HepG2 (cell line): ENCODE data around the gene MYO5B. TPM values are rescaled to one million over a fixed set of nuclear protein-coding genes. Genes with fewer than 3 reads are reported as not detected.

Experiments used
- ATAC-seq: fragments of 200-7000 bp; cut with Tn5 transposase; 3 replicates; pipeline ENCODE4 v1.9.1; 2020; ENCODE audit warnings: mild to moderate bottlenecking, moderate library complexity
- BruUV-seq: library from RNA; stranded (reverse); fragments of 400-500 nt; replicated peaks from 2 replicates; lab custom pipeline; 2021; lab: Mats Ljungman, UMichigan
- CTCF ChIA-PET: fragments of 300-600 bp; formaldehyde crosslinking; extraction: SDS; loops from one replicate; lab custom pipeline; 2021; ENCODE audit warnings: low total read pairs, inconsistent platforms, low intra/inter-chr PET ratio; lab: Yijun Ruan, JAX
- POLR2A ChIA-PET: fragments of 350-600 bp; sonication (Branson Sonifier 250); formaldehyde crosslinking; loops from one replicate; lab custom pipeline; 2020; ENCODE audit warnings: antibody characterized with exemption, inconsistent platforms; lab: Yijun Ruan, JAX
- DNase-seq: peaks from one replicate; pipeline ENCODE4 v3.0.0-alpha.2; 2015; ENCODE audit warnings: low spot score
- FAIRE-seq: peaks from 3 replicates; lab custom pipeline; 2011; peaks lifted over from hg19 to GRCh38; lab: Jason Lieb, UNC
- H2AFZ ChIP-seq: one replicate; pipeline ENCODE4 v1.6.1; 2011; ENCODE audit warnings: low read length, inconsistent platforms
- H3K27ac ChIP-seq: fragments of 300-600 bp; 3 replicates; pipeline ENCODE4 v1.8.0; 2011; ENCODE audit warnings: mixed run types, mild to moderate bottlenecking, mixed read lengths, low read length, inconsistent platforms; ENCODE audit not compliant: insufficient read depth; ENCODE audit errors: extremely low read length
- H3K27me3 ChIP-seq, 2 experiments: fragments of 200-600 bp in 1 of 2; 2 replicates in 1 of 2; 3 replicates in 1 of 2; pipeline versions ENCODE4 v1.6.0 to v1.8.0; 2011; ENCODE audit warnings: low read length in 2 of 2, mild to moderate bottlenecking in 2 of 2, moderate library complexity in 2 of 2, inconsistent platforms in 1 of 2; ENCODE audit not compliant: insufficient read depth in 2 of 2, control insufficient read depth in 1 of 2
- H3K36me3 ChIP-seq, 2 experiments: fragments of 200-600 bp in 1 of 2; replicated peaks in 1 of 2; 2 replicates in 1 of 2; 3 replicates in 1 of 2; pipeline versions ENCODE4 v1.5.1 to v1.8.0; 2011; ENCODE audit warnings: low read length in 2 of 2, inconsistent platforms in 1 of 2; ENCODE audit not compliant: insufficient read depth in 2 of 2, control insufficient read depth in 1 of 2
- H3K4me1 ChIP-seq: 2 replicates; pipeline ENCODE4 v1.5.1; 2012; ENCODE audit warnings: low read length, inconsistent platforms; ENCODE audit not compliant: insufficient read depth
- H3K4me2 ChIP-seq: 2 replicates; pipeline ENCODE4 v1.6.0; 2011; ENCODE audit warnings: low read depth, low read length, inconsistent platforms
- H3K4me3 ChIP-seq, 3 experiments: fragments of 200-600 bp in 1 of 3; sonication (generic), shearing (Covaris generic) in 1 of 3; replicated peaks in 1 of 3; 2 replicates each; pipeline ENCODE4 v1.5.1; 2011 to 2016; ENCODE audit warnings: low read length in 3 of 3, inconsistent platforms in 2 of 3, low read depth in 2 of 3, mild to moderate bottlenecking in 2 of 3, control low read depth in 1 of 3, mixed read lengths in 1 of 3; ENCODE audit not compliant: insufficient read depth in 1 of 3
- H3K79me2 ChIP-seq: one replicate; pipeline ENCODE4 v1.6.1; 2011; ENCODE audit warnings: low read length, inconsistent platforms; ENCODE audit not compliant: insufficient read depth
- H3K9ac ChIP-seq: 2 replicates; pipeline ENCODE4 v1.6.0; 2011; ENCODE audit warnings: mild to moderate bottlenecking, low read depth, low read length, inconsistent platforms; ENCODE audit not compliant: insufficient read depth
- H3K9me3 ChIP-seq: 2 replicates; pipeline ENCODE4 v1.5.1; 2012; ENCODE audit warnings: mild to moderate bottlenecking, low read length
- H4K20me1 ChIP-seq: 2 replicates; pipeline ENCODE4 v1.6.0; 2011; ENCODE audit warnings: inconsistent platforms, mild to moderate bottlenecking, low read length, moderate library complexity; ENCODE audit not compliant: insufficient read depth
- AGO2 ChIP-seq: fragments of 200-400 bp; formaldehyde crosslinking; optimal IDR thresholded peaks from 2 replicates; pipeline ENCODE3; 2017; ENCODE audit warnings: mild to moderate bottlenecking, low read depth, low read length, moderate library complexity
- CBX5 ChIP-seq: sonication (generic); formaldehyde crosslinking; IDR thresholded peaks from 2 replicates; pipeline ENCODE4 v1.4.0; 2020; ENCODE audit warnings: missing genetic modification reagents, borderline replicate concordance
- CREM ChIP-seq, 2 experiments: sonication (generic) in 1 of 2; formaldehyde crosslinking in 1 of 2; IDR thresholded peaks; 2 replicates each; pipeline versions ENCODE4 v1.4.0 to v1.6.1; 2016 to 2020; ENCODE audit warnings: antibody characterized with exemption in 1 of 2, mild to moderate bottlenecking in 1 of 2, missing genetic modification reagents in 1 of 2
- EZH2 ChIP-seq: conservative IDR thresholded peaks from 2 replicates; pipeline ENCODE4 v1.6.1; 2012; ENCODE audit warnings: mild to moderate bottlenecking, low read depth, low read length, moderate library complexity
- MAFK ChIP-seq, 2 experiments: IDR thresholded peaks in 1 of 2; conservative IDR thresholded peaks in 1 of 2; 2 replicates each; pipeline ENCODE4 v1.6.1; 2011; ENCODE audit warnings: improper control_type of control experiment in 2 of 2, low read length in 2 of 2
- MTA3 ChIP-seq: sonication (generic); formaldehyde crosslinking; IDR thresholded peaks from 2 replicates; pipeline ENCODE4 v1.4.0; 2020; ENCODE audit warnings: missing genetic modification reagents
- NFYB ChIP-seq: sonication (generic); formaldehyde crosslinking; IDR thresholded peaks from 2 replicates; pipeline ENCODE4 v1.4.0; 2020; ENCODE audit warnings: missing genetic modification reagents
- TBX2 ChIP-seq: sonication (generic); formaldehyde crosslinking; IDR thresholded peaks from 2 replicates; pipeline ENCODE4 v1.5.0; 2020; ENCODE audit warnings: missing genetic modification reagents, mild to moderate bottlenecking, borderline replicate concordance
- ZNF317 ChIP-seq: sonication (generic); formaldehyde crosslinking; IDR thresholded peaks from 2 replicates; pipeline ENCODE4 v1.5.0; 2020; ENCODE audit warnings: mild to moderate bottlenecking, missing genetic modification reagents
- ZNF550 ChIP-seq: sonication (generic); formaldehyde crosslinking; IDR thresholded peaks from 2 replicates; pipeline ENCODE4 v1.4.0; 2020; ENCODE audit warnings: mild to moderate bottlenecking, missing genetic modification reagents, borderline replicate concordance
- ZNF678 ChIP-seq: sonication (generic); formaldehyde crosslinking; IDR thresholded peaks from 2 replicates; pipeline ENCODE4 v1.4.0; 2020; ENCODE audit warnings: mild to moderate bottlenecking, missing genetic modification reagents
- ZNF746 ChIP-seq: sonication (generic); formaldehyde crosslinking; IDR thresholded peaks from 2 replicates; pipeline ENCODE4 v1.8.0; 2022; ENCODE audit warnings: mild to moderate bottlenecking, missing genetic modification reagents
- ZSCAN29 ChIP-seq: sonication (generic); formaldehyde crosslinking; conservative IDR thresholded peaks from 2 replicates; pipeline ENCODE4 v1.4.0; 2020; ENCODE audit warnings: mild to moderate bottlenecking, missing genetic modification reagents
- in situ Hi-C: cut with HindIII; loops from 2 replicates; pipeline ENCODE4 v1.10.0; 2017; ENCODE audit warnings: low pct_unique_long_range_greater_than_20kb; ENCODE audit not compliant: extremely low pct_ligation_motif_present
- intact Hi-C: fragments of 100-400 bp; cut with micrococcal nuclease; formaldehyde crosslinking; loops from one replicate; pipeline ENCODE4 v1.10.0; 2022; ENCODE audit not compliant: unreplicated experiment
- polyA plus RNA-seq, 8 experiments: library from polyadenylated mRNA; depleted of rRNA in 3 of 8; stranded (reverse) in 7 of 8; unstranded in 1 of 8; fragments of >200 nt; fragmentation: Illumina TruSeq in 4 of 8; extraction: Trizol in 4 of 8; gene quantifications; 2 replicates each; pipeline versions ENCODE4 v1.2.1 to v1.2.3, GENCODE V29; 2011 to 2016; ENCODE audit warnings: low read depth in 4 of 8, missing spikeins in 1 of 8, mixed read lengths in 1 of 8; ENCODE audit not compliant: insufficient read depth in 1 of 8
- total RNA-seq, 5 experiments: library from RNA; depleted of rRNA; stranded (reverse); fragments of >200 nt; fragmentation: Illumina TruSeq; extraction: Trizol; gene quantifications; 2 replicates each; pipeline ENCODE4 v1.2.3, GENCODE V29; 2016; ENCODE audit warnings: low read depth in 1 of 5
- TF ChIP-seq, protein P1 (sequence below): sonication (generic); formaldehyde crosslinking; conservative IDR thresholded peaks from 2 replicates; pipeline ENCODE4 v1.5.0; 2020; ENCODE audit warnings: missing genetic modification reagents
- TF ChIP-seq, protein P2 (sequence below): sonication (generic); formaldehyde crosslinking; IDR thresholded peaks from 2 replicates; pipeline ENCODE4 v1.4.0; 2020; ENCODE audit warnings: mild to moderate bottlenecking, missing genetic modification reagents
- TF ChIP-seq, protein P3 (sequence below): sonication (generic); formaldehyde crosslinking; conservative IDR thresholded peaks from 2 replicates; pipeline ENCODE4 v1.4.0; 2020; ENCODE audit warnings: missing genetic modification reagents
- TF ChIP-seq, protein P4 (sequence below): sonication (generic); formaldehyde crosslinking; IDR thresholded peaks from 2 replicates; pipeline ENCODE4 v1.4.0; 2020; ENCODE audit warnings: missing genetic modification reagents
- TF ChIP-seq, protein P5 (sequence below): sonication (generic); formaldehyde crosslinking; IDR thresholded peaks from 2 replicates; pipeline ENCODE4 v1.4.0; 2020; ENCODE audit warnings: missing genetic modification reagents, low read depth, mild to moderate bottlenecking, borderline replicate concordance

MYO5B gene
- total and polyA plus RNA-seq, 2 of the 13 experiments (the other 11 are each of a cell fraction or from before 2014, with no cell fraction given): 13.1 to 24.0 TPM

DNA sequence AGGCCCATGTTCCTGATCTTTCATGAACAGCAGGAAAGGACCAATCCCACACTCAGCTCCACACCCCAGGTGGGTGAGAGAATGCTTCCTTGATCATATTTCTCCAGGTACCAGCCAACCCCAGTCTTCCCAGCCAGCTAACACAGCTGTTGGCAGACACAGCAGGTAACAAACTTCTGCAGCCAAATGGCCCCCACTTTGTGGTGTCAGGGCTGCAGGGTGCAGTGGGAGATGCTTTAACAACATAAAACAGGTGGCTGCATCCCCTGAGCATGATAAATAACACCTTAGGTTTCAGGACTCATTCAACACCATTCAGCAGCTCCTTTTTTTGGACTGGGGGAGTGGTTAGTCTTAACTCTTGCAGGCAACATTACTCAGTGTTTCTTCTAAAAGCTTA lies 304.9 kb downstream of the MYO5B start:
- Histone ChIP-seq H2AFZ (no peak overlapping the region), H3K27ac (no peak overlapping the region), H3K4me2 (no peak overlapping the region), H3K4me3 (no peak overlapping the region), H3K36me3 (peaks cover 1 to 8% of the 10 kb centered on the region in 2 experiments; a peak in 1 of 5 replicates), H4K20me1 (no peaks in the 10 kb centered on the region), H3K79me2 (no peaks in the 10 kb centered on the region), H3K4me1 (peaks cover 10% of the 10 kb centered on the region; the same call in 1 of the 2 replicates), H3K9ac (no peak overlapping the region), H3K9me3 (no peaks in the 10 kb centered on the region), H3K27me3 (no peaks in the 10 kb centered on the region)
- TF ChIP-seq NFYB (CRISPR knock-in tag) (no peak), EZH2 (no peak), TBX2 (CRISPR knock-in tag) (no peak), CREM (IDR thresholded peaks at IDR 0.05) (no peak), CREM (CRISPR knock-in tag; IDR thresholded peaks at IDR 0.05) (no peak), MAFK (conservative IDR thresholded peaks at IDR 0.05 in 1 of 2, IDR thresholded peaks at IDR 0.05 in 1 of 2; ENCODE audit: low read length in 2 of 2) (no peak), ZNF550 (CRISPR knock-in tag) (no peak), ZNF746 (no peak), ZSCAN29 (CRISPR knock-in tag) (no peak), CBX5 (CRISPR knock-in tag) (no peak), ZNF317 (CRISPR knock-in tag) (no peak), AGO2 (no peak), ZNF678 (CRISPR knock-in tag) (no peak), MTA3 (CRISPR knock-in tag) (no peak)
- TF ChIP-seq, protein P1, sequence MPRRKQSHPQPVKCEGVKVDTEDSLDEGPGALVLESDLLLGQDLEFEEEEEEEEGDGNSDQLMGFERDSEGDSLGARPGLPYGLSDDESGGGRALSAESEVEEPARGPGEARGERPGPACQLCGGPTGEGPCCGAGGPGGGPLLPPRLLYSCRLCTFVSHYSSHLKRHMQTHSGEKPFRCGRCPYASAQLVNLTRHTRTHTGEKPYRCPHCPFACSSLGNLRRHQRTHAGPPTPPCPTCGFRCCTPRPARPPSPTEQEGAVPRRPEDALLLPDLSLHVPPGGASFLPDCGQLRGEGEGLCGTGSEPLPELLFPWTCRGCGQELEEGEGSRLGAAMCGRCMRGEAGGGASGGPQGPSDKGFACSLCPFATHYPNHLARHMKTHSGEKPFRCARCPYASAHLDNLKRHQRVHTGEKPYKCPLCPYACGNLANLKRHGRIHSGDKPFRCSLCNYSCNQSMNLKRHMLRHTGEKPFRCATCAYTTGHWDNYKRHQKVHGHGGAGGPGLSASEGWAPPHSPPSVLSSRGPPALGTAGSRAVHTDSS: no peak
- TF ChIP-seq, protein P2, sequence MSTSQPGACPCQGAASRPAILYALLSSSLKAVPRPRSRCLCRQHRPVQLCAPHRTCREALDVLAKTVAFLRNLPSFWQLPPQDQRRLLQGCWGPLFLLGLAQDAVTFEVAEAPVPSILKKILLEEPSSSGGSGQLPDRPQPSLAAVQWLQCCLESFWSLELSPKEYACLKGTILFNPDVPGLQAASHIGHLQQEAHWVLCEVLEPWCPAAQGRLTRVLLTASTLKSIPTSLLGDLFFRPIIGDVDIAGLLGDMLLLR (CRISPR knock-in tag): no peak
- TF ChIP-seq, protein P3, sequence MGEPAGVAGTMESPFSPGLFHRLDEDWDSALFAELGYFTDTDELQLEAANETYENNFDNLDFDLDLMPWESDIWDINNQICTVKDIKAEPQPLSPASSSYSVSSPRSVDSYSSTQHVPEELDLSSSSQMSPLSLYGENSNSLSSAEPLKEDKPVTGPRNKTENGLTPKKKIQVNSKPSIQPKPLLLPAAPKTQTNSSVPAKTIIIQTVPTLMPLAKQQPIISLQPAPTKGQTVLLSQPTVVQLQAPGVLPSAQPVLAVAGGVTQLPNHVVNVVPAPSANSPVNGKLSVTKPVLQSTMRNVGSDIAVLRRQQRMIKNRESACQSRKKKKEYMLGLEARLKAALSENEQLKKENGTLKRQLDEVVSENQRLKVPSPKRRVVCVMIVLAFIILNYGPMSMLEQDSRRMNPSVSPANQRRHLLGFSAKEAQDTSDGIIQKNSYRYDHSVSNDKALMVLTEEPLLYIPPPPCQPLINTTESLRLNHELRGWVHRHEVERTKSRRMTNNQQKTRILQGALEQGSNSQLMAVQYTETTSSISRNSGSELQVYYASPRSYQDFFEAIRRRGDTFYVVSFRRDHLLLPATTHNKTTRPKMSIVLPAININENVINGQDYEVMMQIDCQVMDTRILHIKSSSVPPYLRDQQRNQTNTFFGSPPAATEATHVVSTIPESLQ (CRISPR knock-in tag): no peak
- TF ChIP-seq, protein P4, sequence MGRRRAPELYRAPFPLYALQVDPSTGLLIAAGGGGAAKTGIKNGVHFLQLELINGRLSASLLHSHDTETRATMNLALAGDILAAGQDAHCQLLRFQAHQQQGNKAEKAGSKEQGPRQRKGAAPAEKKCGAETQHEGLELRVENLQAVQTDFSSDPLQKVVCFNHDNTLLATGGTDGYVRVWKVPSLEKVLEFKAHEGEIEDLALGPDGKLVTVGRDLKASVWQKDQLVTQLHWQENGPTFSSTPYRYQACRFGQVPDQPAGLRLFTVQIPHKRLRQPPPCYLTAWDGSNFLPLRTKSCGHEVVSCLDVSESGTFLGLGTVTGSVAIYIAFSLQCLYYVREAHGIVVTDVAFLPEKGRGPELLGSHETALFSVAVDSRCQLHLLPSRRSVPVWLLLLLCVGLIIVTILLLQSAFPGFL (CRISPR knock-in tag): no peak
- TF ChIP-seq, protein P5, sequence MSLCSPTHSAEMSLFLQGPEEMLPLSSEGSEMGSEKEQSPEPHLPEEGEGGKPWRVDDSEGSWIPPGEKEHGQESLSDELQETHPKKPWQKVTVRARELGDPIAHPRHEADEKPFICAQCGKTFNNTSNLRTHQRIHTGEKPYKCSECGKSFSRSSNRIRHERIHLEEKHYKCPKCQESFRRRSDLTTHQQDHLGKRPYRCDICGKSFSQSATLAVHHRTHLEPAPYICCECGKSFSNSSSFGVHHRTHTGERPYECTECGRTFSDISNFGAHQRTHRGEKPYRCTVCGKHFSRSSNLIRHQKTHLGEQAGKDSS (CRISPR knock-in tag): no peak
- DNase-seq: no peak
- in situ Hi-C loops (no loop called here), intact Hi-C loops (no loop called here)
- no TSS peak for BruUV-seq
- ChIA-PET POLR2A (no interaction called here), CTCF (no interaction called here)
- no peak for ATAC-seq
- no peak for FAIRE-seq
